HG03135 (cell line): ENCODE results near the gene TMEM198.

Experiments used
- ATAC-seq: cut with Tn5 transposase; IDR thresholded peaks from one replicate; pipeline ENCODE4 v1.9.1; 2021; ENCODE audit warnings: mild to moderate bottlenecking, moderate library complexity; ENCODE audit not compliant: unreplicated experiment

The TMEM198 gene

GRCh38 chr2:219508971-219509779, 34.7 kb upstream of the TMEM198 start:
- ATAC-seq, result no peak

GRCh38 chr2:219509780-219510511, 33.9 kb upstream of the TMEM198 start:
- no peak for ATAC-seq

GRCh38 chr2:219510512-219511135, 33.2 kb upstream of the TMEM198 start:
- ATAC-seq, result no peak

GRCh38 chr2:219511547-219512325, 32.1 kb upstream of the TMEM198 start:
- ATAC-seq, result no peak

- ATAC-seq, result no peak
These were observed 31.2 kb upstream of the TMEM198 start for GRCh38 chr2:219512524-219513216.

GRCh38 chr2:219513787-219514186, 30.0 kb upstream of the TMEM198 start:
- ATAC-seq, result no peak

- ATAC-seq, result no peak
These were observed 29.5 kb upstream of the TMEM198 start, which contains the start of gene ASIC4 for GRCh38 chr2:219514196-219514761. TSS of gene ASIC4 (plus strand) at chr2:219514482. CDS start at chr2:219514725, 243 bp downstream.

GRCh38 chr2:219514836-219515235, 29.0 kb upstream of the TMEM198 start:
- ATAC-seq, result no peak

GRCh38 chr2:219515874-219516629, 27.8 kb upstream of the TMEM198 start:
- no peak for ATAC-seq

- no peak for ATAC-seq
These were observed 26.9 kb upstream of the TMEM198 start for GRCh38 chr2:219516888-219517287.

- ATAC-seq, result no peak
These were observed 25.7 kb upstream of the TMEM198 start for GRCh38 chr2:219517954-219518778.

GRCh38 chr2:219519526-219519916, 24.3 kb upstream of the TMEM198 start:
- ATAC-seq, result no peak

- no peak for ATAC-seq
These were observed 23.7 kb upstream of the TMEM198 start for GRCh38 chr2:219520079-219520478.

- no peak for ATAC-seq
These were observed 22.6 kb upstream of the TMEM198 start for GRCh38 chr2:219521066-219521880.

- no peak for ATAC-seq
These were observed 21.5 kb upstream of the TMEM198 start for GRCh38 chr2:219522111-219523030.

- no peak for ATAC-seq
These were observed 20.7 kb upstream of the TMEM198 start for GRCh38 chr2:219523031-219523671.
